A549 (cell line): Measurements from ENCODE around the gene ST8SIA2. TPM values are rescaled to one million over a fixed set of nuclear protein-coding genes. Genes with fewer than 3 reads are reported as not detected.

ENCODE experiments used
- ATAC-seq, 2 experiments: fragments of 200-7000 bp in 1 of 2; fragments of >200 bp in 1 of 2; cut with Nextera tagmentation in 1 of 2; cut with Tn5 transposase in 1 of 2; 3 replicates each; pipeline versions ENCODE4 v1.8.0 to v1.9.1; 2018 to 2020; ENCODE audit warnings: mild to moderate bottlenecking in 1 of 2, moderate library complexity in 1 of 2
- CTCF ChIA-PET: fragments of 300-600 bp; sonication (Branson Sonifier 250); formaldehyde crosslinking; extraction: SDS; loops from one replicate; lab custom pipeline; 2021; ENCODE audit warnings: antibody characterized with exemption, inconsistent platforms; lab: Yijun Ruan, JAX
- POLR2A ChIA-PET: fragments of 350-600 bp; formaldehyde crosslinking; extraction: SDS; loops from one replicate; lab custom pipeline; 2021; ENCODE audit warnings: antibody characterized with exemption, inconsistent platforms; lab: Yijun Ruan, JAX
- DNase-seq, 2 experiments: peaks; one replicate each; pipeline versions ENCODE4 v3.0.0 to v3.0.0-alpha.2; 2011 to 2016; ENCODE audit warnings: low read depth in 1 of 2, low spot score in 1 of 2
- FAIRE-seq: peaks from 2 replicates; lab custom pipeline; 2011; peaks lifted over from hg19 to GRCh38; lab: Jason Lieb, UNC
- H3K27ac ChIP-seq, 2 experiments: fragments of >200 bp; sonication (Bioruptor Twin); formaldehyde crosslinking; 3 replicates each; pipeline ENCODE4 v1.5.1; 2016 to 2017
- H3K4me1 ChIP-seq: fragments of >200 bp; sonication (Bioruptor Twin); formaldehyde crosslinking; 3 replicates; pipeline ENCODE4 v1.6.1; 2016
- H3K4me2 ChIP-seq: fragments of >200 bp; sonication (Bioruptor Twin); formaldehyde crosslinking; 3 replicates; pipeline ENCODE4 v1.6.1; 2016
- H3K4me3 ChIP-seq: fragments of >200 bp; sonication (Bioruptor Twin); formaldehyde crosslinking; 3 replicates; pipeline ENCODE4 v1.5.1; 2016
- H3K9me3 ChIP-seq: fragments of >200 bp; sonication (Bioruptor Twin); formaldehyde crosslinking; 3 replicates; pipeline ENCODE4 v1.6.1; 2016
- BHLHE40 ChIP-seq: IDR thresholded peaks from 2 replicates; pipeline ENCODE4 v1.6.1; 2012; ENCODE audit warnings: low read depth, low read length, inconsistent platforms
- CBX2 ChIP-seq: fragments of 200-600 bp; sonication (generic); IDR thresholded peaks from 2 replicates; pipeline ENCODE4 v1.6.1; 2016; ENCODE audit warnings: low read depth, mild to moderate bottlenecking, borderline replicate concordance
- CBX8 ChIP-seq: fragments of 200-600 bp; sonication (generic); IDR thresholded peaks from 2 replicates; pipeline ENCODE4 v1.6.1; 2016
- CHD2 ChIP-seq: fragments of 150-350 bp; IDR thresholded peaks from 2 replicates; pipeline ENCODE4 v1.6.1; 2014; ENCODE audit warnings: low read length; ENCODE audit not compliant: partially characterized antibody
- EHMT2 ChIP-seq: fragments of 200-600 bp; sonication (generic); IDR thresholded peaks from 2 replicates; pipeline ENCODE4 v1.6.1; 2016; ENCODE audit warnings: antibody characterized with exemption, low read depth, mild to moderate bottlenecking, moderate library complexity
- ELK1 ChIP-seq: fragments of 150-350 bp; IDR thresholded peaks from 2 replicates; pipeline ENCODE4 v1.6.1; 2014; ENCODE audit warnings: low read depth, mild to moderate bottlenecking, low read length
- ESRRA ChIP-seq: fragments of 150-350 bp; IDR thresholded peaks from 2 replicates; pipeline ENCODE4 v1.6.1; 2014; ENCODE audit warnings: mild to moderate bottlenecking, low read length, borderline replicate concordance
- FOSB ChIP-seq: fragments of 250-450 bp; sonication (Bioruptor Pico); IDR thresholded peaks from 2 replicates; pipeline ENCODE4 v1.5.0; 2020; ENCODE audit warnings: mild to moderate bottlenecking, moderate library complexity
- FOSL2 ChIP-seq, 2 experiments: fragments of 450-650 bp in 1 of 2; fragments of >200 bp in 1 of 2; sonication (Bioruptor Twin) in 1 of 2; formaldehyde crosslinking; IDR thresholded peaks; 2 replicates each; pipeline versions ENCODE4 v1.5.0 to v1.6.1; 2016 to 2020; ENCODE audit warnings: mild to moderate bottlenecking in 1 of 2, moderate library complexity in 1 of 2
- HMGXB4 ChIP-seq: fragments of 250-450 bp; sonication (Bioruptor Pico); IDR thresholded peaks from 2 replicates; pipeline ENCODE4 v1.5.0; 2021; ENCODE audit warnings: mild to moderate bottlenecking, moderate library complexity, borderline replicate concordance
- HOXA7 ChIP-seq: fragments of 250-450 bp; sonication (Bioruptor Pico); IDR thresholded peaks from 2 replicates; pipeline ENCODE4 v1.5.0; 2020; ENCODE audit warnings: mild to moderate bottlenecking, moderate library complexity
- HOXB13 ChIP-seq: fragments of 250-450 bp; sonication (Bioruptor Pico); IDR thresholded peaks from 2 replicates; pipeline ENCODE4 v1.5.0; 2020; ENCODE audit warnings: low read depth, mild to moderate bottlenecking, moderate library complexity
- HOXB5 ChIP-seq: fragments of 250-450 bp; sonication (Bioruptor Pico); IDR thresholded peaks from 2 replicates; pipeline ENCODE4 v1.5.0; 2020; ENCODE audit warnings: mild to moderate bottlenecking, moderate library complexity
- JUNB ChIP-seq: fragments of >200 bp; sonication (Bioruptor Twin); formaldehyde crosslinking; IDR thresholded peaks from 2 replicates; pipeline ENCODE4 v1.6.1; 2016
- MYC ChIP-seq: IDR thresholded peaks from 2 replicates; pipeline ENCODE4 v1.6.1; 2012; ENCODE audit warnings: mild to moderate bottlenecking, inconsistent platforms, low read length, improper control_type of control experiment, borderline replicate concordance
- NR3C1 ChIP-seq: fragments of >200 bp; sonication (Bioruptor Twin); formaldehyde crosslinking; IDR thresholded peaks from 3 replicates; pipeline ENCODE4 v1.6.1; 2017
- RAD21 ChIP-seq, 2 experiments: fragments of >200 bp in 1 of 2; sonication (Bioruptor Twin) in 1 of 2; formaldehyde crosslinking in 1 of 2; IDR thresholded peaks in 1 of 2; conservative IDR thresholded peaks in 1 of 2; 2 replicates in 1 of 2; 3 replicates in 1 of 2; pipeline ENCODE4 v1.6.1; 2012 to 2018; ENCODE audit warnings: inconsistent platforms in 1 of 2
- RARB ChIP-seq: fragments of 250-450 bp; sonication (Bioruptor Pico); IDR thresholded peaks from 2 replicates; pipeline ENCODE4 v1.8.0; 2021; ENCODE audit warnings: mild to moderate bottlenecking, moderate library complexity
- RCOR1 ChIP-seq: fragments of 150-350 bp; IDR thresholded peaks from 2 replicates; pipeline ENCODE4 v1.6.1; 2014; ENCODE audit warnings: antibody characterized with exemption, low read length, low read depth
- SMC3 ChIP-seq: fragments of >200 bp; sonication (Bioruptor Twin); formaldehyde crosslinking; IDR thresholded peaks from 3 replicates; pipeline ENCODE4 v1.6.1; 2018; ENCODE audit warnings: inconsistent platforms
- SREBF2 ChIP-seq: fragments of 450-650 bp; IDR thresholded peaks from 2 replicates; pipeline ENCODE4 v1.6.1; 2014; ENCODE audit warnings: mild to moderate bottlenecking, moderate library complexity
- WGBS: methylation state at CpG from one replicate; pipeline ENCODE4 v1.1.6; 2017; ENCODE audit errors: missing lambda C conversion rate; 5-methylcytosine and 5-hydroxymethylcytosine counted together
- polyA plus RNA-seq, 4 experiments: library from polyadenylated mRNA; depleted of rRNA in 3 of 4; stranded (reverse); fragments of >200 nt; fragmentation: RNase III in 1 of 4; extraction: RNeasy Plus Mini Kit Qiagen cat#74134 plus additional on column Dnase treatment in 1 of 4; gene quantifications; 2 replicates in 3 of 4; 3 replicates in 1 of 4; pipeline ENCODE4 v1.2.3, GENCODE V29; 2011 to 2017

ST8SIA2 gene
- polyA plus RNA-seq, 2 of the 4 experiments (the other 2 are of a cell fraction), result 0.22 to 0.41 TPM

- no peak for ATAC-seq
- Histone ChIP-seq H3K27ac (no peak overlapping the region), H3K4me2 (no peak overlapping the region), H3K9me3 (no peaks in the 10 kb centered on the region), H3K4me1 (no peaks in the 10 kb centered on the region), H3K4me3 (no peak overlapping the region)
- FAIRE-seq, result no peak
- no peak for DNase-seq
- CTCF ChIA-PET, result interaction anchor here (1.2 to 2.7 kb wide), 3 partner anchors 18 to 306 kb away, joined by 3 to 8 read pairs (median 3); no protein-coding TSS in a partner anchor
- 79% methylated on average over 5 of the region's 5 CpGs for WGBS
- TF ChIP-seq HMGXB4 (CRISPR knock-in tag) (no peak), RCOR1 (no peak), MYC (no peak), RAD21 (conservative IDR thresholded peaks at IDR 0.05 in 1 of 2, IDR thresholded peaks at IDR 0.05 in 1 of 2) (no peak), BHLHE40 (no peak), ELK1 (no peak), CBX8 (no peak), HOXB5 (CRISPR knock-in tag) (no peak), FOSL2 (IDR thresholded peaks at IDR 0.05) (no peak), FOSL2 (CRISPR knock-in tag; IDR thresholded peaks at IDR 0.05) (no peak), NR3C1 (no peak), EHMT2 (no peak), JUNB (no peak), HOXB13 (no peak), RARB (CRISPR knock-in tag) (no peak), ESRRA (no peak)
- POLR2A ChIA-PET, result no interaction called here
Observed at GRCh38 chr15:92409006-92409405, 15.3 kb downstream of the ST8SIA2 start.

- POLR2A ChIA-PET, result no interaction called here
Observed at GRCh38 chr15:92409521-92409920, 15.8 kb downstream of the ST8SIA2 start.

More at GRCh38 chr15:92409521-92409920, 15.8 kb downstream of the ST8SIA2 start:
- TF ChIP-seq CHD2 (no peak), HOXA7 (no peak), ELK1 (no peak), HOXB13 (no peak), EHMT2 (no peak), SREBF2 (no peak), CBX2 (no peak), SMC3 (no peak), FOSB (CRISPR knock-in tag) (no peak)
- H3K9me3 ChIP-seq, result no peaks in the 10 kb centered on the region
- FAIRE-seq (no peak), DNase-seq (no peak), ATAC-seq (no peak)
- WGBS, result 54% methylated on average over 8 of the region's 8 CpGs
- no peak overlapping the region for H3K4me3 ChIP-seq
- H3K27ac ChIP-seq, result no peak overlapping the region
- H3K4me1 ChIP-seq, result no peaks in the 10 kb centered on the region
- no peak overlapping the region for H3K4me2 ChIP-seq
- CTCF ChIA-PET, result interaction anchor here (1.4 to 2.7 kb wide), 4 partner anchors 12 to 112 kb away, joined by 3 to 8 read pairs (median 6); partner anchors contain the start of gene ST8SIA2
